ENCODE measurements around the gene CABLES2. TPM values are rescaled to one million over a fixed set of nuclear protein-coding genes. Genes with fewer than 3 reads are reported as not detected.

The CABLES2 gene, protein sequence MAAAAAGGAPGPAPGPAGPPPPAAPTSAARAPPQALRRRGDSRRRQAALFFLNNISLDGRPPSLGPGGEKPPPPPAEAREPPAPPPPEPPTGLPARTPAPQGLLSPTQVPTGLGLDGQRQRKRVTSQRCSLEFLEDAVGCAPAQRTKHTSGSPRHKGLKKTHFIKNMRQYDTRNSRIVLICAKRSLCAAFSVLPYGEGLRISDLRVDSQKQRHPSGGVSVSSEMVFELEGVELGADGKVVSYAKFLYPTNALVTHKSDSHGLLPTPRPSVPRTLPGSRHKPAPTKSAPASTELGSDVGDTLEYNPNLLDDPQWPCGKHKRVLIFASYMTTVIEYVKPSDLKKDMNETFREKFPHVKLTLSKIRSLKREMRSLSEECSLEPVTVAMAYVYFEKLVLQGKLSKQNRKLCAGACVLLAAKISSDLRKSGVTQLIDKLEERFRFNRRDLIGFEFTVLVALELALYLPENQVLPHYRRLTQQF
- total RNA-seq (2021; ENCODE audit: unreplicated experiment): 8.9 TPM
- 8.1 and 9.5 TPM in 2 replicates for polyA plus RNA-seq (2012)
- percentile 42 among the genes with signal in this experiment for Bru-seq, nascent RNA
- percentile 65 among the genes with signal in this experiment for BruChase-seq, experiment 1, labeled RNA remaining after a 6-hour chase
- percentile 53 among the genes with signal in this experiment for BruChase-seq, experiment 2, labeled RNA remaining after a 2-hour chase
- long read RNA-seq, transcript CABLES2-201 (10 exons, 3,785 nt): major isoform, 14 of 18 reads
- long read RNA-seq, partial matches to known transcripts: 0 of 18 reads
- long read RNA-seq, other reads (novel, unspliced or antisense): 4 of 18 reads

DNA sequence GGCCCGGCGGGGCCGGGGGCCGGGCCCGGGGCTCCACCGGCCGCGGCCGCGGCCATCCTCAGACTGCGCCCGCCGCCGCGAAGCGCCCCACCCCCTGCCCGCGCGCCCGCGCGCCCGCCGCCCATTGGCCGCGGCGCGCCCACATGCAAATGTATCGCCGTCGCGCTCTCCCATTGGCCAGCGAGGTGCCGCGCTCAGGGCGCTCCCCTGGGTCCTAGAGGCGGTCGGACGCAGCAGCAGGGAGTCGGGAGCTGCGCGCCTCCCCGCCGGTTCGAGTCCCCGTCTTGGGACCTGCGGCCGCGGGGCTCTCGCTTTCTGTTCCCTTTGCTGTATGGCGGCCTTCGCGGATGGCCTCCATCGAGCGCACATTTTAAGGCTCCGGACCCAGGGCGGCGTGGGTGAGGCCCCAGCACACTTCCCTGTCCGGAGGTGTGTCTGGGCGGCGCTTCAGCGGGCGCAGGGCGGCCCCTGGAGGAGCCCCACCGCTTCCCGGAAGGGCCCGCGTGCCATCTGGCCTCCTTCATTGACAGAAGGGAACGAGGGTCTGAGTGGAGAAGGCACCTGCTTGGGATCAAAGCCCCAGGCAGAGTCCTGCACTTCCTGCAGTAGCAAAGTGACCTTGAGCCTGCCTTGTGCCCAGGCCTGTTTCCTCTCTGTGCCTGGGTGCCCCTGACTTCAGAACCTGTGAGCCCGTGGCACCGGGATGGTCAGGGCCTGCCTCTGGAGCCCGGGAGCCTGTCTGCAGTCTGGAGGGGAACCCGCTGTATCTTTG, at the start of gene CABLES2:
CABLES2 (minus strand) TSS at position 65 of the 772 bp plus-strand sequence; CDS start at position 56, 9 bp downstream.
- peak; percentile 83 for ATAC-seq
- peak within 1 kb of the TSS; percentile 77 to 81 for H3K4me3 ChIP-seq (replicated peaks in 1 of 2; ENCODE audit: low read depth in 1 of 2, low read length in 2 of 2)
- no peaks in the 10 kb centered on the region for H3K9me2 ChIP-seq (ENCODE audit: insufficient read depth)
- no peaks in the 10 kb centered on the region for H3K27me3 ChIP-seq (ENCODE audit: insufficient read depth, low read length)
- peak within 1 kb of the TSS; percentile 70 for H3K9ac ChIP-seq (ENCODE audit: low read length)
- TF ChIP-seq RAD21 (IDR thresholded peaks at IDR 0.05; ENCODE audit: low read depth) (peak; percentile 56), FOSL1 (IDR thresholded peaks at IDR 0.05; ENCODE audit: low read depth) (peak; percentile 93), YY1 (IDR thresholded peaks at IDR 0.05; ENCODE audit: extremely low read depth, insufficient replicate concordance, low read depth, low read length) (peak; percentile 12), SP1 (IDR thresholded peaks at IDR 0.05; ENCODE audit: low read depth) (no peak; the same call in 1 of the 2 replicates)
- TF ChIP-seq, protein P1, sequence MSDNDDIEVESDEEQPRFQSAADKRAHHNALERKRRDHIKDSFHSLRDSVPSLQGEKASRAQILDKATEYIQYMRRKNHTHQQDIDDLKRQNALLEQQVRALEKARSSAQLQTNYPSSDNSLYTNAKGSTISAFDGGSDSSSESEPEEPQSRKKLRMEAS (IDR thresholded peaks at IDR 0.05): peak; percentile 93
- no TSS peak for BruUV-seq (replicated peaks)
- H3K36me3 ChIP-seq (ENCODE audit: control insufficient read depth in 1 of 2, insufficient read depth in 2 of 2, low read length in 2 of 2): no peaks in the 10 kb centered on the region
- peak; percentile 83 for DNase-seq (ENCODE audit: low read depth, low spot score)
- peak within 1 kb of the TSS; percentile 96 for H3K4me2 ChIP-seq (ENCODE audit: low read length)
- no peaks in the 10 kb centered on the region for H3K9me3 ChIP-seq (ENCODE audit: control insufficient read depth in 1 of 2, insufficient read depth in 1 of 2, low read depth in 1 of 2, low read length in 2 of 2)
- peak within 1 kb of the TSS; percentile 72 for H3K27ac ChIP-seq (ENCODE audit: low read depth, low read length)
- intact Hi-C loops (cut with micrococcal nuclease): no loop called here
- H4K20me1 ChIP-seq (ENCODE audit: insufficient read depth): no peaks in the 10 kb centered on the region
- H2AFZ ChIP-seq (ENCODE audit: low read depth, low read length, poor library complexity, severe bottlenecking): peak within 1 kb of the TSS; percentile 68
- ChIA-PET RAD21 (ENCODE audit: low non-redundant PET in 1 of 2, low total read pairs in 2 of 2, uncharacterized antibody in 2 of 2, unreplicated experiment in 2 of 2) (no interaction called here), POLR2A (no interaction called here), CTCF (interaction anchor here (1.2 kb wide), 1 partner anchor 209 kb away, joined by 3 read pairs; no protein-coding TSS in a partner anchor)
- H3K4me1 ChIP-seq (ENCODE audit: control insufficient read depth in 1 of 2, insufficient read depth in 2 of 2, low read length in 2 of 2): peaks cover 29 to 40% of the 10 kb centered on the region in 2 experiments
- peaks cover 16% of the 10 kb centered on the region for H3K79me2 ChIP-seq (ENCODE audit: insufficient read depth, low read length)
